Measurements from ENCODE around the gene ATP2C1.

DNA sequence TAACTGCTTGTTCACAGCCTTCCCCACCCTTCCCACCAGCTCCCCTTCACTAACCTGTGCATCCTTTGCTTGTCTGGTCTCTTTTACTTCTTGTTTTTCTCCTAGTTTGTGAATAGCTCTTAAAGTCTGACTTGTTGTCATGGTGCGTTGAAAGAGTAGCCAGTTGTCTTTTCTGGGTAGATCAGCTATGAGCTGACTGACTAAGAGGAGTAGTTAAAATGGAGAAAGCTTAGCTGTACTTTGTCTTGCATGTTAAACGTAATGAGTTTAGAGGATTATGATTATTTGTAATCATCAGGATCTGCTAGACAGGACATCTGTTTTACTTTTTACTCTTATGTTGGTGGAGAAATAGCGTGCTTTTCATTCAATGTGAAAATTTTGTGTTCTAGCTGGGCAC, 35.9 kb downstream of the ATP2C1 start:
- TF ChIP-seq CTCF (IDR thresholded peaks at IDR 0.05 in 2 of 3, conservative IDR thresholded peaks at IDR 0.05 in 1 of 3; ENCODE audit: insufficient read depth in 2 of 3, low read depth in 1 of 3, low read length in 3 of 3) = no peak
- TF ChIP-seq RBFOX2 (IDR thresholded peaks at IDR 0.05; ENCODE audit: low read depth, low read length) = no peak
- TF ChIP-seq POLR2A (conservative IDR thresholded peaks at IDR 0.05) = no peak
- TF ChIP-seq ZNF263 (CRISPR knock-in tag; IDR thresholded peaks at IDR 0.05; ENCODE audit: borderline replicate concordance) = no peak
- TF ChIP-seq, protein P1, sequence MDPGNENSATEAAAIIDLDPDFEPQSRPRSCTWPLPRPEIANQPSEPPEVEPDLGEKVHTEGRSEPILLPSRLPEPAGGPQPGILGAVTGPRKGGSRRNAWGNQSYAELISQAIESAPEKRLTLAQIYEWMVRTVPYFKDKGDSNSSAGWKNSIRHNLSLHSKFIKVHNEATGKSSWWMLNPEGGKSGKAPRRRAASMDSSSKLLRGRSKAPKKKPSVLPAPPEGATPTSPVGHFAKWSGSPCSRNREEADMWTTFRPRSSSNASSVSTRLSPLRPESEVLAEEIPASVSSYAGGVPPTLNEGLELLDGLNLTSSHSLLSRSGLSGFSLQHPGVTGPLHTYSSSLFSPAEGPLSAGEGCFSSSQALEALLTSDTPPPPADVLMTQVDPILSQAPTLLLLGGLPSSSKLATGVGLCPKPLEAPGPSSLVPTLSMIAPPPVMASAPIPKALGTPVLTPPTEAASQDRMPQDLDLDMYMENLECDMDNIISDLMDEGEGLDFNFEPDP (CRISPR knock-in tag; IDR thresholded peaks at IDR 0.05) = no peak
- no peak for TF ChIP-seq IRF2 (CRISPR knock-in tag; IDR thresholded peaks at IDR 0.05)
- TF ChIP-seq, protein P2, sequence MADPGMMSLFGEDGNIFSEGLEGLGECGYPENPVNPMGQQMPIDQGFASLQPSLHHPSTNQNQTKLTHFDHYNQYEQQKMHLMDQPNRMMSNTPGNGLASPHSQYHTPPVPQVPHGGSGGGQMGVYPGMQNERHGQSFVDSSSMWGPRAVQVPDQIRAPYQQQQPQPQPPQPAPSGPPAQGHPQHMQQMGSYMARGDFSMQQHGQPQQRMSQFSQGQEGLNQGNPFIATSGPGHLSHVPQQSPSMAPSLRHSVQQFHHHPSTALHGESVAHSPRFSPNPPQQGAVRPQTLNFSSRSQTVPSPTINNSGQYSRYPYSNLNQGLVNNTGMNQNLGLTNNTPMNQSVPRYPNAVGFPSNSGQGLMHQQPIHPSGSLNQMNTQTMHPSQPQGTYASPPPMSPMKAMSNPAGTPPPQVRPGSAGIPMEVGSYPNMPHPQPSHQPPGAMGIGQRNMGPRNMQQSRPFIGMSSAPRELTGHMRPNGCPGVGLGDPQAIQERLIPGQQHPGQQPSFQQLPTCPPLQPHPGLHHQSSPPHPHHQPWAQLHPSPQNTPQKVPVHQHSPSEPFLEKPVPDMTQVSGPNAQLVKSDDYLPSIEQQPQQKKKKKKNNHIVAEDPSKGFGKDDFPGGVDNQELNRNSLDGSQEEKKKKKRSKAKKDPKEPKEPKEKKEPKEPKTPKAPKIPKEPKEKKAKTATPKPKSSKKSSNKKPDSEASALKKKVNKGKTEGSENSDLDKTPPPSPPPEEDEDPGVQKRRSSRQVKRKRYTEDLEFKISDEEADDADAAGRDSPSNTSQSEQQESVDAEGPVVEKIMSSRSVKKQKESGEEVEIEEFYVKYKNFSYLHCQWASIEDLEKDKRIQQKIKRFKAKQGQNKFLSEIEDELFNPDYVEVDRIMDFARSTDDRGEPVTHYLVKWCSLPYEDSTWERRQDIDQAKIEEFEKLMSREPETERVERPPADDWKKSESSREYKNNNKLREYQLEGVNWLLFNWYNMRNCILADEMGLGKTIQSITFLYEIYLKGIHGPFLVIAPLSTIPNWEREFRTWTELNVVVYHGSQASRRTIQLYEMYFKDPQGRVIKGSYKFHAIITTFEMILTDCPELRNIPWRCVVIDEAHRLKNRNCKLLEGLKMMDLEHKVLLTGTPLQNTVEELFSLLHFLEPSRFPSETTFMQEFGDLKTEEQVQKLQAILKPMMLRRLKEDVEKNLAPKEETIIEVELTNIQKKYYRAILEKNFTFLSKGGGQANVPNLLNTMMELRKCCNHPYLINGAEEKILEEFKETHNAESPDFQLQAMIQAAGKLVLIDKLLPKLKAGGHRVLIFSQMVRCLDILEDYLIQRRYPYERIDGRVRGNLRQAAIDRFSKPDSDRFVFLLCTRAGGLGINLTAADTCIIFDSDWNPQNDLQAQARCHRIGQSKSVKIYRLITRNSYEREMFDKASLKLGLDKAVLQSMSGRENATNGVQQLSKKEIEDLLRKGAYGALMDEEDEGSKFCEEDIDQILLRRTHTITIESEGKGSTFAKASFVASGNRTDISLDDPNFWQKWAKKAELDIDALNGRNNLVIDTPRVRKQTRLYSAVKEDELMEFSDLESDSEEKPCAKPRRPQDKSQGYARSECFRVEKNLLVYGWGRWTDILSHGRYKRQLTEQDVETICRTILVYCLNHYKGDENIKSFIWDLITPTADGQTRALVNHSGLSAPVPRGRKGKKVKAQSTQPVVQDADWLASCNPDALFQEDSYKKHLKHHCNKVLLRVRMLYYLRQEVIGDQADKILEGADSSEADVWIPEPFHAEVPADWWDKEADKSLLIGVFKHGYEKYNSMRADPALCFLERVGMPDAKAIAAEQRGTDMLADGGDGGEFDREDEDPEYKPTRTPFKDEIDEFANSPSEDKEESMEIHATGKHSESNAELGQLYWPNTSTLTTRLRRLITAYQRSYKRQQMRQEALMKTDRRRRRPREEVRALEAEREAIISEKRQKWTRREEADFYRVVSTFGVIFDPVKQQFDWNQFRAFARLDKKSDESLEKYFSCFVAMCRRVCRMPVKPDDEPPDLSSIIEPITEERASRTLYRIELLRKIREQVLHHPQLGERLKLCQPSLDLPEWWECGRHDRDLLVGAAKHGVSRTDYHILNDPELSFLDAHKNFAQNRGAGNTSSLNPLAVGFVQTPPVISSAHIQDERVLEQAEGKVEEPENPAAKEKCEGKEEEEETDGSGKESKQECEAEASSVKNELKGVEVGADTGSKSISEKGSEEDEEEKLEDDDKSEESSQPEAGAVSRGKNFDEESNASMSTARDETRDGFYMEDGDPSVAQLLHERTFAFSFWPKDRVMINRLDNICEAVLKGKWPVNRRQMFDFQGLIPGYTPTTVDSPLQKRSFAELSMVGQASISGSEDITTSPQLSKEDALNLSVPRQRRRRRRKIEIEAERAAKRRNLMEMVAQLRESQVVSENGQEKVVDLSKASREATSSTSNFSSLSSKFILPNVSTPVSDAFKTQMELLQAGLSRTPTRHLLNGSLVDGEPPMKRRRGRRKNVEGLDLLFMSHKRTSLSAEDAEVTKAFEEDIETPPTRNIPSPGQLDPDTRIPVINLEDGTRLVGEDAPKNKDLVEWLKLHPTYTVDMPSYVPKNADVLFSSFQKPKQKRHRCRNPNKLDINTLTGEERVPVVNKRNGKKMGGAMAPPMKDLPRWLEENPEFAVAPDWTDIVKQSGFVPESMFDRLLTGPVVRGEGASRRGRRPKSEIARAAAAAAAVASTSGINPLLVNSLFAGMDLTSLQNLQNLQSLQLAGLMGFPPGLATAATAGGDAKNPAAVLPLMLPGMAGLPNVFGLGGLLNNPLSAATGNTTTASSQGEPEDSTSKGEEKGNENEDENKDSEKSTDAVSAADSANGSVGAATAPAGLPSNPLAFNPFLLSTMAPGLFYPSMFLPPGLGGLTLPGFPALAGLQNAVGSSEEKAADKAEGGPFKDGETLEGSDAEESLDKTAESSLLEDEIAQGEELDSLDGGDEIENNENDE (IDR thresholded peaks at IDR 0.05; ENCODE audit: low read depth, low read length) = no peak
- no peak for TF ChIP-seq TOE1 (IDR thresholded peaks at IDR 0.05; ENCODE audit: borderline replicate concordance)
- no peak for TF ChIP-seq TOE1 (CRISPR knock-in tag; IDR thresholded peaks at IDR 0.05; ENCODE audit: borderline replicate concordance, low read depth)
- no peak for TF ChIP-seq CBX3 (IDR thresholded peaks at IDR 0.05; ENCODE audit: borderline replicate concordance in 1 of 2, low read length in 2 of 2)
- TF ChIP-seq DNMT1 (IDR thresholded peaks at IDR 0.05) = no peak
- TF ChIP-seq TFE3 (CRISPR knock-in tag; IDR thresholded peaks at IDR 0.05) = no peak
- no peak for TF ChIP-seq HNRNPH1 (optimal IDR thresholded peaks at IDR 0.05; ENCODE audit: low read depth, low read length)
- TF ChIP-seq ZNF354B (CRISPR knock-in tag; IDR thresholded peaks at IDR 0.05) = no peak
